Measurements from ENCODE around the gene NBAS.

DNA sequence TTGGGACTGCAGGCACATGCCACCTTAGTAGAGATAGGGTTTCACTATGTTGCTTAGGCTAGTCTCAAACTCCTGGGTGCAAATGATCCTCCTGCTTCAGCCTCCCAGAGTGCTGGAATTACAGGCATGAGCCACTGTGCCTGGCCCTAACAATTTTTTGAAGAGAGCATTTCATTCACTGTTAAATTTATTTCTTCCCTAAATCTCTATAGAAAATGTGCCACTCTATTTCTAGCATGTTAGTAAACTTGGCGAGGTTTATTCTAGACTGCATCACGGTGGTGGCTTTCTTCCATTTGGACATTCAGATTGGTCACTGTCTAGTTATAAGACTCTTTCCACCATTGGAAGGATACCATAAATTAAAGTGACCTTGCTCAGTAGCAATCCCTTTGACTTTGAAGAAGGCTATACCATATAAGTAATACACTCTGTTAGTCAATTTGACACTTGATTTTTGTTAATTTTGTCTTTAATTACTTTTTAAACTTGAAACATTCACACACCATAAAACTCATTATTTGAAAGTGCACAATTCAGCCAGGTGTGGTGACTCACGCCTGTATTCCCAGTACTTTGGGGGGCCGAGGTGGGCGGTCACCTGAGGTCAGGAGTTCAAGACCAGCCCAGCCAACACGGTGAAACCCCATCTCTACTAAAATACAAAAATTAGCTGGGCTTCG is 46.7 kb upstream of the NBAS start:
- TF ChIP-seq, protein P1, sequence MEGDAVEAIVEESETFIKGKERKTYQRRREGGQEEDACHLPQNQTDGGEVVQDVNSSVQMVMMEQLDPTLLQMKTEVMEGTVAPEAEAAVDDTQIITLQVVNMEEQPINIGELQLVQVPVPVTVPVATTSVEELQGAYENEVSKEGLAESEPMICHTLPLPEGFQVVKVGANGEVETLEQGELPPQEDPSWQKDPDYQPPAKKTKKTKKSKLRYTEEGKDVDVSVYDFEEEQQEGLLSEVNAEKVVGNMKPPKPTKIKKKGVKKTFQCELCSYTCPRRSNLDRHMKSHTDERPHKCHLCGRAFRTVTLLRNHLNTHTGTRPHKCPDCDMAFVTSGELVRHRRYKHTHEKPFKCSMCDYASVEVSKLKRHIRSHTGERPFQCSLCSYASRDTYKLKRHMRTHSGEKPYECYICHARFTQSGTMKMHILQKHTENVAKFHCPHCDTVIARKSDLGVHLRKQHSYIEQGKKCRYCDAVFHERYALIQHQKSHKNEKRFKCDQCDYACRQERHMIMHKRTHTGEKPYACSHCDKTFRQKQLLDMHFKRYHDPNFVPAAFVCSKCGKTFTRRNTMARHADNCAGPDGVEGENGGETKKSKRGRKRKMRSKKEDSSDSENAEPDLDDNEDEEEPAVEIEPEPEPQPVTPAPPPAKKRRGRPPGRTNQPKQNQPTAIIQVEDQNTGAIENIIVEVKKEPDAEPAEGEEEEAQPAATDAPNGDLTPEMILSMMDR (IDR thresholded peaks at IDR 0.05; ENCODE audit: poor library complexity, severe bottlenecking) = no peak
- TF ChIP-seq MXI1 (conservative IDR thresholded peaks at IDR 0.05; ENCODE audit: poor library complexity, severe bottlenecking) = no peak

All from neural cell (in vitro differentiated cells).